IMR-90 (cell line): ENCODE measurements around the gene ADAM23. TPM values are rescaled to one million over a fixed set of nuclear protein-coding genes. Genes with fewer than 3 reads are reported as not detected.

Experiments used
- ATAC-seq: fragments of 200-7000 bp; cut with Tn5 transposase; 2 replicates; pipeline ENCODE4 v1.9.1; 2020; ENCODE audit warnings: low read depth, mild to moderate bottlenecking, moderate library complexity
- BruUV-seq: library from RNA; stranded (reverse); fragments of 400-500 nt; replicated peaks from 2 replicates; lab custom pipeline; 2021; lab: Mats Ljungman, UMichigan
- CTCF ChIA-PET: fragments of 300-600 bp; formaldehyde crosslinking; extraction: SDS; loops from one replicate; lab custom pipeline; 2021; ENCODE audit warnings: antibody characterized with exemption; lab: Yijun Ruan, JAX
- POLR2A ChIA-PET: fragments of 300-600 bp; sonication (Branson Sonifier 250); formaldehyde crosslinking; loops from one replicate; lab custom pipeline; 2022; ENCODE audit warnings: antibody characterized with exemption; ENCODE audit not compliant: unreplicated experiment; lab: Charles Lee
- DNase-seq: peaks from one replicate; pipeline ENCODE4 v3.0.0; 2013
- H2AFZ ChIP-seq: replicated peaks from 2 replicates; pipeline ENCODE3; 2013; ENCODE audit warnings: low read length, mild to moderate bottlenecking; ENCODE audit not compliant: poor library complexity
- H2AK5ac ChIP-seq: 2 replicates; pipeline ENCODE4 v1.6.1; 2013; ENCODE audit warnings: low read depth, low read length, inconsistent platforms
- H2AK9ac ChIP-seq: replicated peaks from 2 replicates; pipeline ENCODE3; 2013; ENCODE audit warnings: mild to moderate bottlenecking, low read depth, low read length, moderate library complexity; ENCODE audit not compliant: poor library complexity
- H2BK120ac ChIP-seq: 2 replicates; pipeline ENCODE4 v1.6.1; 2013; ENCODE audit warnings: low read depth, low read length, inconsistent platforms
- H2BK15ac ChIP-seq: 3 replicates; pipeline ENCODE4 v1.6.1; 2013; ENCODE audit warnings: low read depth, low read length, inconsistent platforms
- H2BK20ac ChIP-seq: 2 replicates; pipeline ENCODE4 v1.6.1; 2013; ENCODE audit warnings: low read depth, mild to moderate bottlenecking, inconsistent platforms, low read length, moderate library complexity
- H2BK5ac ChIP-seq: 2 replicates; pipeline ENCODE4 v1.6.1; 2013; ENCODE audit warnings: mild to moderate bottlenecking, low read depth, low read length, inconsistent platforms; ENCODE audit not compliant: poor library complexity, severe bottlenecking
- H3K14ac ChIP-seq: replicated peaks from 2 replicates; pipeline ENCODE4 v1.6.1; 2013; ENCODE audit warnings: low read depth, low read length, inconsistent platforms
- H3K18ac ChIP-seq: 2 replicates; pipeline ENCODE4 v1.6.1; 2013; ENCODE audit warnings: low read depth, low read length, control low read depth
- H3K23ac ChIP-seq: 2 replicates; pipeline ENCODE4 v1.6.1; 2013; ENCODE audit warnings: low read depth, low read length, inconsistent platforms
- H3K27ac ChIP-seq: 2 replicates; pipeline ENCODE4 v1.5.1; 2013; ENCODE audit warnings: mild to moderate bottlenecking, control low read depth, low read length; ENCODE audit not compliant: insufficient read depth
- H3K27me3 ChIP-seq: 2 replicates; pipeline ENCODE4 v1.6.1; 2013; ENCODE audit warnings: low read length; ENCODE audit not compliant: control insufficient read depth, insufficient read depth
- H3K36me3 ChIP-seq: 2 replicates; pipeline ENCODE4 v1.6.1; 2013; ENCODE audit warnings: low read length, mixed read lengths; ENCODE audit not compliant: control insufficient read depth, insufficient read depth
- H3K4ac ChIP-seq: 2 replicates; pipeline ENCODE4 v1.6.1; 2013; ENCODE audit warnings: low read depth, low read length, inconsistent platforms
- H3K4me1 ChIP-seq: 2 replicates; pipeline ENCODE4 v1.6.1; 2013; ENCODE audit warnings: low read length, mixed read lengths; ENCODE audit not compliant: control insufficient read depth, insufficient read depth
- H3K4me2 ChIP-seq: 2 replicates; pipeline ENCODE4 v1.6.1; 2013; ENCODE audit warnings: low read depth, mild to moderate bottlenecking, control low read depth, low read length, moderate library complexity
- H3K4me3 ChIP-seq: 2 replicates; pipeline ENCODE4 v1.5.1; 2013; ENCODE audit warnings: low read depth, mild to moderate bottlenecking, control low read depth, low read length, moderate library complexity; ENCODE audit not compliant: insufficient read depth
- H3K56ac ChIP-seq: 2 replicates; pipeline ENCODE4 v1.6.1; 2013; ENCODE audit warnings: low read length, inconsistent platforms; ENCODE audit not compliant: insufficient read depth; ENCODE audit errors: extremely low read depth
- H3K79me1 ChIP-seq, 2 experiments: 2 replicates each; pipeline ENCODE4 v1.6.1; 2013; ENCODE audit warnings: low read length in 2 of 2, inconsistent platforms in 1 of 2, low read depth in 1 of 2
- H3K9ac ChIP-seq: 2 replicates; pipeline ENCODE4 v1.6.1; 2013; ENCODE audit warnings: low read depth, low read length, control low read depth
- H3K9me1 ChIP-seq: 2 replicates; pipeline ENCODE4 v1.6.1; 2013; ENCODE audit warnings: low read length, inconsistent platforms; ENCODE audit not compliant: insufficient read depth
- H3K9me3 ChIP-seq: 2 replicates; pipeline ENCODE4 v1.6.1; 2013; ENCODE audit warnings: low read length; ENCODE audit not compliant: control insufficient read depth, insufficient read depth
- H4K20me1 ChIP-seq: 2 replicates; pipeline ENCODE4 v1.6.1; 2013; ENCODE audit warnings: low read length, inconsistent platforms; ENCODE audit not compliant: insufficient read depth
- H4K5ac ChIP-seq: 2 replicates; pipeline ENCODE4 v1.6.1; 2013; ENCODE audit warnings: mild to moderate bottlenecking, low read depth, low read length, control low read depth
- H4K8ac ChIP-seq, 2 experiments: 2 replicates each; pipeline ENCODE4 v1.6.1; 2013; ENCODE audit warnings: low read depth in 2 of 2, low read length in 2 of 2, control low read depth in 1 of 2, inconsistent platforms in 1 of 2
- H4K91ac ChIP-seq: 2 replicates; pipeline ENCODE4 v1.6.1; 2013; ENCODE audit warnings: low read depth, low read length, inconsistent platforms; ENCODE audit not compliant: insufficient read depth
- BHLHE40 ChIP-seq: fragments of 150-350 bp; IDR thresholded peaks from 2 replicates; pipeline ENCODE4 v1.6.1; 2016; ENCODE audit warnings: mild to moderate bottlenecking, low read depth, low read length
- CHD1 ChIP-seq: IDR thresholded peaks from 2 replicates; pipeline ENCODE4 v1.6.1; 2012; ENCODE audit warnings: low read depth, low read length, improper control_type of control experiment
- CTCF ChIP-seq: conservative IDR thresholded peaks from 2 replicates; pipeline ENCODE4 v1.5.1; 2012; ENCODE audit warnings: mild to moderate bottlenecking, low read depth, low read length, improper control_type of control experiment
- ELK1 ChIP-seq: fragments of 150-350 bp; IDR thresholded peaks from 2 replicates; pipeline ENCODE4 v1.6.1; 2016; ENCODE audit warnings: low read depth, mild to moderate bottlenecking, low read length, moderate library complexity, borderline replicate concordance
- NFE2L2 ChIP-seq: fragments of 150-350 bp; IDR thresholded peaks from 2 replicates; pipeline ENCODE4 v1.6.1; 2016; ENCODE audit warnings: low read depth, mild to moderate bottlenecking, low read length
- POLR2A ChIP-seq: IDR thresholded peaks from 2 replicates; pipeline ENCODE4 v1.6.1; 2012; ENCODE audit warnings: mild to moderate bottlenecking, low read depth, low read length
- RFX5 ChIP-seq: IDR thresholded peaks from 2 replicates; pipeline ENCODE4 v1.8.0; 2012; ENCODE audit warnings: low read depth, mild to moderate bottlenecking, low read length, moderate library complexity
- USF2 ChIP-seq: fragments of 150-350 bp; IDR thresholded peaks from 2 replicates; pipeline ENCODE4 v1.6.1; 2017; ENCODE audit warnings: mild to moderate bottlenecking, antibody characterized with exemption, low read length, low read depth
- WGBS, 2 experiments: methylation state at CpG; one replicate each; pipeline versions ENCODE4 v1.1.5 to v1.1.7; 2013; ENCODE audit warnings: missing lambda C conversion rate in 2 of 2; ENCODE audit not compliant: insufficient read length in 1 of 2; ENCODE audit errors: extremely low coverage in 2 of 2; 5-methylcytosine and 5-hydroxymethylcytosine counted together
- dilution Hi-C: fragments of 300-500 bp; cut with HindIII; formaldehyde crosslinking; loops from one replicate; pipeline ENCODE4 v1.14.3; 2018; ENCODE audit warnings: low sequenced_read_pairs; ENCODE audit not compliant: unreplicated experiment
- in situ Hi-C: fragments of 300-500 bp; cut with MboI; formaldehyde crosslinking; loops from 3 replicates; pipeline ENCODE4 v1.14.3; 2019; ENCODE audit warnings: low sequenced_read_pairs, inconsistent platforms, mixed read lengths
- intact Hi-C: fragments of 100-400 bp; cut with micrococcal nuclease; formaldehyde crosslinking; loops from 2 replicates; pipeline ENCODE4 v1.10.0; 2022
- polyA plus RNA-seq, 3 experiments: library from polyadenylated mRNA; depleted of rRNA; stranded (reverse); fragments of >200 nt; gene quantifications; 2 replicates each; pipeline ENCODE4 v1.2.3, GENCODE V29; 2012; ENCODE audit warnings: low replicate concordance in 1 of 3
- total RNA-seq: library from RNA; depleted of rRNA; stranded (reverse); fragments of >200 nt; gene quantifications from 2 replicates; pipeline ENCODE4 v1.2.3, GENCODE V29; 2012

The ADAM23 gene
- total and polyA plus RNA-seq, 2 of the 4 experiments (the other 2 are of a cell fraction): 2.9 to 10.3 TPM

GRCh38 chr2:206480161-206480560 is 36.8 kb downstream of the ADAM23 start:
- no peak overlapping the region for H2BK20ac ChIP-seq
- no peak overlapping the region for H4K91ac ChIP-seq
- intact Hi-C loops (no loop called here), dilution Hi-C loops (no loop called here), in situ Hi-C loops (no loop called here)
- no peak overlapping the region for H2AK5ac ChIP-seq
- no peaks in the 10 kb centered on the region for H3K27me3 ChIP-seq
- no peak overlapping the region for H3K9ac ChIP-seq
- no peak overlapping the region for H4K8ac ChIP-seq
- no peaks in the 10 kb centered on the region for H4K20me1 ChIP-seq
- peak; percentile 67 for ATAC-seq
- no peak overlapping the region for H2BK5ac ChIP-seq
- POLR2A ChIA-PET: no interaction called here
- no peak overlapping the region for H3K4me2 ChIP-seq
- H2AFZ ChIP-seq: no peak overlapping the region
- TF ChIP-seq BHLHE40 (no peak), CHD1 (no peak), ELK1 (no peak), NFE2L2 (no peak), USF2 (no peak), POLR2A (no peak), RFX5 (no peak), CTCF (no peak)
- peak; percentile 55 for DNase-seq
- WGBS, 2 experiments: 40% methylated on average over 1 of the region's 2 CpGs; no CpG with 5 or more reads in 1 of the 2 experiments
- no peak overlapping the region for H3K27ac ChIP-seq
- no peaks in the 10 kb centered on the region; a peak in 1 of 4 replicates for H3K79me1 ChIP-seq
- BruUV-seq: no TSS peak
- no peaks in the 10 kb centered on the region for H3K4me1 ChIP-seq
- no peaks in the 10 kb centered on the region for H3K9me1 ChIP-seq
- no peak overlapping the region for H3K23ac ChIP-seq
- H3K18ac ChIP-seq: no peak overlapping the region
- no peak overlapping the region for H2BK15ac ChIP-seq
- H2AK9ac ChIP-seq: no peak overlapping the region
- no peaks in the 10 kb centered on the region for H3K9me3 ChIP-seq
- no peak overlapping the region for H3K56ac ChIP-seq
- no peak overlapping the region for H3K4me3 ChIP-seq
- no peaks in the 10 kb centered on the region for H3K36me3 ChIP-seq
- H4K5ac ChIP-seq: no peak overlapping the region
- CTCF ChIA-PET: no interaction called here
- H3K14ac ChIP-seq: no peak overlapping the region
- no peak overlapping the region for H3K4ac ChIP-seq
- H2BK120ac ChIP-seq: no peak overlapping the region
